Mucosa of descending colon (tissue), 3 donors: ENCODE measurements around the gene MTSS2. TPM values are rescaled to one million over a fixed set of nuclear protein-coding genes. Genes with fewer than 3 reads are reported as not detected.

Experiments
- ATAC-seq: fragments of 200-7000 bp; cut with Tn5 transposase; one replicate; pipeline ENCODE4 v1.9.1; 2020; ENCODE audit warnings: mild to moderate bottlenecking, moderate library complexity
- DNase-seq, 3 donors: peaks; one replicate each; pipeline ENCODE4 v3.0.0-alpha.2; 2020
- H3K36me3 ChIP-seq: fragments of 200-600 bp; one replicate; pipeline ENCODE4 v1.8.0; 2021; ENCODE audit warnings: low read depth, mild to moderate bottlenecking
- H3K4me1 ChIP-seq: fragments of 200-600 bp; one replicate; pipeline ENCODE4 v1.8.0; 2021; ENCODE audit warnings: low read depth, mild to moderate bottlenecking
- H3K4me3 ChIP-seq: fragments of 200-600 bp; one replicate; pipeline ENCODE4 v1.8.0; 2021; ENCODE audit warnings: mild to moderate bottlenecking
- H3K9me3 ChIP-seq: fragments of 200-600 bp; one replicate; pipeline ENCODE4 v1.8.0; 2021; ENCODE audit warnings: mild to moderate bottlenecking
- intact Hi-C, 2 donors: fragments of 100-400 bp; cut with DNase I in 1 of 2; cut with micrococcal nuclease in 1 of 2; formaldehyde crosslinking; loops; one replicate each; pipeline versions ENCODE4 v1.11.0 to v1.11.1; 2022; cut with DNase I, micrococcal nuclease
- total RNA-seq, 3 donors: library from RNA; stranded (reverse); fragmentation: NEBNext Ultra II Directional in 2 of 3; extraction: Animal tissue kit (Norgen Biotek cat#: 25700) in 2 of 3; gene quantifications; one replicate each; pipeline versions ENCODE4 v1.2.1 to v1.2.4, GENCODE V29; 2021 to 2023
- TF ChIP-seq, protein P1 (sequence below): fragments of 200-600 bp; IDR thresholded peaks from one replicate; pipeline ENCODE4 v1.8.0; 2022; ENCODE audit warnings: antibody characterized with exemption, mild to moderate bottlenecking
- donor health status: DM: no; HTN: no; CAD: no; lungs with moderate emphysema.
- donor health status: DM: no; HTN: no; CAD: no.
- donor health status: DM: no; HTN: yes; CAD: no.

The MTSS2 gene
- total RNA-seq, 3 donors from 2014 or later: 11.8 to 151 (median 28.2) TPM

GRCh38 chr16:70678898-70679670 lies 6.8 kb downstream of the MTSS2 start:
- Histone ChIP-seq H3K4me1 (peaks cover 11% of the 10 kb centered on the region), H3K4me3 (no peak overlapping the region), H3K36me3 (no peaks in the 10 kb centered on the region), H3K9me3 (no peaks in the 10 kb centered on the region)
- intact Hi-C loops: no loop called here
- DNase-seq (peak in 2 of 3 donors; percentile 16 to 40), ATAC-seq (no peak)
- TF ChIP-seq, protein P1, sequence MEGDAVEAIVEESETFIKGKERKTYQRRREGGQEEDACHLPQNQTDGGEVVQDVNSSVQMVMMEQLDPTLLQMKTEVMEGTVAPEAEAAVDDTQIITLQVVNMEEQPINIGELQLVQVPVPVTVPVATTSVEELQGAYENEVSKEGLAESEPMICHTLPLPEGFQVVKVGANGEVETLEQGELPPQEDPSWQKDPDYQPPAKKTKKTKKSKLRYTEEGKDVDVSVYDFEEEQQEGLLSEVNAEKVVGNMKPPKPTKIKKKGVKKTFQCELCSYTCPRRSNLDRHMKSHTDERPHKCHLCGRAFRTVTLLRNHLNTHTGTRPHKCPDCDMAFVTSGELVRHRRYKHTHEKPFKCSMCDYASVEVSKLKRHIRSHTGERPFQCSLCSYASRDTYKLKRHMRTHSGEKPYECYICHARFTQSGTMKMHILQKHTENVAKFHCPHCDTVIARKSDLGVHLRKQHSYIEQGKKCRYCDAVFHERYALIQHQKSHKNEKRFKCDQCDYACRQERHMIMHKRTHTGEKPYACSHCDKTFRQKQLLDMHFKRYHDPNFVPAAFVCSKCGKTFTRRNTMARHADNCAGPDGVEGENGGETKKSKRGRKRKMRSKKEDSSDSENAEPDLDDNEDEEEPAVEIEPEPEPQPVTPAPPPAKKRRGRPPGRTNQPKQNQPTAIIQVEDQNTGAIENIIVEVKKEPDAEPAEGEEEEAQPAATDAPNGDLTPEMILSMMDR: no peak

DNA sequence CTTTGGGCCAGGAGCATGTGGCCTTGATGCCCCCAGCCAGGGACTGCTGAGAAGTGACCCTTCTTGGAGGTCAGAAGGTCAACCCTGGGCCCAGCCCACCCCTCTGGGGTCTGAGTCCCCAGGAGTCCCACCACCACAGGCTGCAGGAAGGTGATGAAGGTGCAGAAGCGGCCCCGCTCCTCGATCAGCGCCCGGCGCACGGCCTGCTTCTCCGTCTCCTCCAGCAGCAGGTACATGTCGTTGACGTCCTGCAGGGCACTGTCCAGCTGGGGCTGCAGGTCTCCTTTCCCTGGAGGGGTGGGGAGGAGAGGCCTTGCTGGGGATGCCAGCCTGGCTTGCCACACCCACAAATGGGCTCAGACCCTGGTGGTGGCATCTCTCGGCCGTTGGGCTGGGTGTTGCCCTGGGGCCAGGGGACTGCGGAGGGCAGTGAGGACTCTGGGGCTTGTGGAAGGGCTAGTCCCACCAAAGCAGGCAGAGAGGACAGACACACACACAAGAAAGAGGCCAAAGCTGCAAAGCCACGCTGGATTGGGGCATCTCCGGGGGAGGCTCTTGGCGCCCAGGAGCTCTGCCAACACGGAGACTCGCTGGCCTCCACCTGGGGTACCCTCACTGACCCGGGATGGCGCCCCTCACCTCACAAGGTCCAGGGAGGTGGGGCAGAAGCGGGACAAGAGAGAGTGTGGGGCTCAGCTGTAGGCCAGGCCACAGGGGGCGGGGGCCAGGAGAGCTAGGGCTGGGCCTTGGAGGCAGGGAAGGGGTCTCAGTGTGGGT lies 7.5 kb downstream of the MTSS2 start:
- Histone ChIP-seq H3K4me3 (no peak overlapping the region), H3K36me3 (no peaks in the 10 kb centered on the region), H3K9me3 (no peaks in the 10 kb centered on the region), H3K4me1 (peaks cover 10% of the 10 kb centered on the region)
- intact Hi-C loops: no loop called here
- ATAC-seq: no peak
- DNase-seq: peak in 2 of 3 donors; percentile 27 to 45
- TF ChIP-seq, protein P1: no peak

GRCh38 chr16:70677499-70678120 lies 8.2 kb downstream of the MTSS2 start:
- Histone ChIP-seq H3K4me3 (no peak overlapping the region), H3K9me3 (no peaks in the 10 kb centered on the region), H3K4me1 (peaks cover 6% of the 10 kb centered on the region), H3K36me3 (no peaks in the 10 kb centered on the region)
- DNase-seq: peak in 2 of 3 donors; percentile 18 to 33
- no peak for ATAC-seq
- intact Hi-C loops: no loop called here
- TF ChIP-seq, protein P1: no peak

- DNase-seq (peak in 2 of 3 donors; percentile 7 to 38), ATAC-seq (no peak)
- H3K9me3 ChIP-seq: no peaks in the 10 kb centered on the region
- intact Hi-C loops: no loop called here
- H3K4me1 ChIP-seq: peaks cover 4% of the 10 kb centered on the region
- no peak overlapping the region for H3K4me3 ChIP-seq
- TF ChIP-seq, protein P1: no peak
- H3K36me3 ChIP-seq: no peaks in the 10 kb centered on the region
These were observed 9.0 kb downstream of the MTSS2 start for GRCh38 chr16:70676675-70677498.

DNA sequence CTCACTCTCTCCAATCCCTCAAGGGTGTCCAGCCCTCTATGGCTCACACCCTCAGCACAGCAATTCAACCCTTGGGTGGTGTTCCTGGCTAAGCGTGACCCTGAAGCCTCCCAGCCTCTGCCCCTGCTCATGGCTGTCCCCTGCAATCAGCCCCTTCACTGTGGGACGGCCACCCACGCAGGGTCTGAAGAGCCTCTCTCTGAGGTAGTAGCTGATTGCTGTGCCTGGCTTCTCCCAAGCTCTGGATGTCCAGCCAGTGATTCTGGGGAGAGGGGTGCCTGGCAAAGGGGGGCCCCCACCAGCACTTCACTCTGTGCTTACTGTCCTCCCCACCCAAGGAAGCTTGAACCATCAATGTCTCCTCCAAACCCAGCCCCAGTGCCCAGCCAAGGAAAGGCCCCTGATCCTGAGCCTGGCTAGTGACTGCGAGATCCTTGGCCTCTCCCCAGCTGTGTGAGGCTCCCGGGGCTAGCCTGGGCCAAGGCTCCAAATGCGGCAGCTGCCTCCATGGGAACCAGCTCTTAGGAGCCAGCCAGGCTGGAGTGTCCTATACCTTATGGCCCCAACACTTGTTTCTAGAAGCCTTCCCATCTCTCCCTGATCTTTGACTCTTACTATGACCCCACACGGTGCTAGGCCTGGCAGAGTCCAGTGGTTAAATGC lies 9.9 kb downstream of the MTSS2 start:
- H3K36me3 ChIP-seq: no peaks in the 10 kb centered on the region
- H3K4me3 ChIP-seq: no peak overlapping the region
- DNase-seq (peak in 2 of 3 donors; percentile 14 to 23), ATAC-seq (no peak)
- intact Hi-C loops: no loop called here
- H3K4me1 ChIP-seq: no peaks in the 10 kb centered on the region
- TF ChIP-seq, protein P1: no peak
- H3K9me3 ChIP-seq: no peaks in the 10 kb centered on the region
